ENCODE measurements around the gene CLCN3. TPM values are rescaled to one million over a fixed set of nuclear protein-coding genes. Genes with fewer than 3 reads are reported as not detected.
A peak's percentile ranks its signal among the peaks of the same experiment; 100 is the strongest.

Gene CLCN3
- total and polyA plus RNA-seq, 9 of the 15 experiments (the other 6 are each of a cell fraction or from before 2014, with no cell fraction given): 12.7 to 60.6 (median 38.5) TPM

DNA sequence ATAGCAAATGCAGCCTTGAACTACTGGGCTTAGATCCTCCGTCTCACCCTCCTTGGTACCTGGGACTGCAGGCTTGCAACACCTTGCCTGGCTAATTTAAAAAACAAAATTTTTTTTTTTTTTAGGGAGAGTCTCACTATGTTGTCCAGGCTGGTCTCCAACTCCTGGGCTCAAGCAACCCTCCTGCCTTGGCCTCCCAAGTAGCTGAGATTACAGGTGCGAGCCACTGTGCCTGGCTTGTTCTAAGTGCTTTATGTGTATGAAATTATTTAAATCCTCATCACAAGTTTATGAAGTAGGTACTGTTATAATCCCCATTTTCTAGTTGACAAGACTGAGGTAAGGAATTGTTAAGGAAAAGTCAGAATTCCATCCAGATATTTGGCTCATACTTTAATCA lies 43.0 kb downstream of the CLCN3 start:
- TF ChIP-seq ZNF121 (CRISPR knock-in tag; conservative IDR thresholded peaks at IDR 0.05) (peak; percentile 70), ZNF41 (CRISPR knock-in tag; conservative IDR thresholded peaks at IDR 0.05) (no peak), BCOR (IDR thresholded peaks at IDR 0.05) (0 out of 2 replicates have a peak, but pooled peaks have one; percentile 22), KDM1A (IDR thresholded peaks at IDR 0.05) (0 out of 4 replicates have a peak, but pooled peaks of 1 of the 2 experiments have one; percentile 21), ZEB2 (IDR thresholded peaks at IDR 0.05) (no peak)
- TF ChIP-seq, protein P1, sequence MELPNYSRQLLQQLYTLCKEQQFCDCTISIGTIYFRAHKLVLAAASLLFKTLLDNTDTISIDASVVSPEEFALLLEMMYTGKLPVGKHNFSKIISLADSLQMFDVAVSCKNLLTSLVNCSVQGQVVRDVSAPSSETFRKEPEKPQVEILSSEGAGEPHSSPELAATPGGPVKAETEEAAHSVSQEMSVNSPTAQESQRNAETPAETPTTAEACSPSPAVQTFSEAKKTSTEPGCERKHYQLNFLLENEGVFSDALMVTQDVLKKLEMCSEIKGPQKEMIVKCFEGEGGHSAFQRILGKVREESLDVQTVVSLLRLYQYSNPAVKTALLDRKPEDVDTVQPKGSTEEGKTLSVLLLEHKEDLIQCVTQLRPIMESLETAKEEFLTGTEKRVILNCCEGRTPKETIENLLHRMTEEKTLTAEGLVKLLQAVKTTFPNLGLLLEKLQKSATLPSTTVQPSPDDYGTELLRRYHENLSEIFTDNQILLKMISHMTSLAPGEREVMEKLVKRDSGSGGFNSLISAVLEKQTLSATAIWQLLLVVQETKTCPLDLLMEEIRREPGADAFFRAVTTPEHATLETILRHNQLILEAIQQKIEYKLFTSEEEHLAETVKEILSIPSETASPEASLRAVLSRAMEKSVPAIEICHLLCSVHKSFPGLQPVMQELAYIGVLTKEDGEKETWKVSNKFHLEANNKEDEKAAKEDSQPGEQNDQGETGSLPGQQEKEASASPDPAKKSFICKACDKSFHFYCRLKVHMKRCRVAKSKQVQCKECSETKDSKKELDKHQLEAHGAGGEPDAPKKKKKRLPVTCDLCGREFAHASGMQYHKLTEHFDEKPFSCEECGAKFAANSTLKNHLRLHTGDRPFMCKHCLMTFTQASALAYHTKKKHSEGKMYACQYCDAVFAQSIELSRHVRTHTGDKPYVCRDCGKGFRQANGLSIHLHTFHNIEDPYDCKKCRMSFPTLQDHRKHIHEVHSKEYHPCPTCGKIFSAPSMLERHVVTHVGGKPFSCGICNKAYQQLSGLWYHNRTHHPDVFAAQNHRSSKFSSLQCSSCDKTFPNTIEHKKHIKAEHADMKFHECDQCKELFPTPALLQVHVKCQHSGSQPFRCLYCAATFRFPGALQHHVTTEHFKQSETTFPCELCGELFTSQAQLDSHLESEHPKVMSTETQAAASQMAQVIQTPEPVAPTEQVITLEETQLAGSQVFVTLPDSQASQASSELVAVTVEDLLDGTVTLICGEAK (IDR thresholded peaks at IDR 0.05): no peak
- TF ChIP-seq, protein P1 (CRISPR knock-in tag; IDR thresholded peaks at IDR 0.05): no peak
- WGBS (ENCODE audit: insufficient coverage, low coverage, missing lambda C conversion rate): 93% methylated on average over 2 of the region's 2 CpGs
- Histone ChIP-seq H3K9me1 (ENCODE audit: control insufficient read depth, insufficient read depth, low read length) (no peaks in the 10 kb centered on the region), H3K27me3 (ENCODE audit: control insufficient read depth in 2 of 2, insufficient read depth in 2 of 2, low read length in 2 of 2) (no peaks in the 10 kb centered on the region), H3K27ac (ENCODE audit: extremely low read depth, low read depth, low read length) (no peak overlapping the region; the same call in 1 of the 3 replicates), H3K9me3 (replicated peaks; ENCODE audit: control insufficient read depth, insufficient read depth, low read depth, low read length) (peaks cover 7% of the 10 kb centered on the region), H3K79me2 (ENCODE audit: control insufficient read depth, insufficient read depth, low read length) (peaks cover 92% of the 10 kb centered on the region), H3K9ac (ENCODE audit: insufficient read depth in 1 of 2, low read depth in 2 of 2, low read length in 2 of 2) (no peak overlapping the region), H4K20me1 (replicated peaks; ENCODE audit: control insufficient read depth, insufficient read depth, low read length) (no peaks in the 10 kb centered on the region), H2AFZ (ENCODE audit: low read depth, low read length) (no peak overlapping the region), H3K36me3 (ENCODE audit: control insufficient read depth, insufficient read depth, low read length) (peaks cover 15% of the 10 kb centered on the region), H3K4me3 (no peak overlapping the region), H3K4me2 (ENCODE audit: insufficient read depth, low read length) (peak overlapping the region; percentile 22; the same call in 1 of the 2 replicates), H3K4me1 (replicated peaks in 1 of 2; ENCODE audit: control insufficient read depth in 2 of 2, insufficient read depth in 2 of 2, low read length in 2 of 2) (peaks cover 0 to 10% of the 10 kb centered on the region in 2 experiments; a peak in 3 of 5 replicates)
- no TSS peak for BruUV-seq (replicated peaks)
- no peak for FAIRE-seq
- no peak for DNase-seq (ENCODE audit: extremely low read depth in 1 of 4, low spot score in 3 of 4)
- in situ Hi-C loops (cut with MboI): no loop called here
- ATAC-seq: no peak; the same call in 2 of the 3 replicates
- CTCF ChIA-PET (ENCODE audit: low intra/inter-chr PET ratio): no interaction called here
- POLR2A ChIA-PET: interaction anchor here (1.3 kb wide), 1 partner anchor 14 kb away, joined by 3 read pairs; no protein-coding TSS in a partner anchor
- intact Hi-C loops (cut with micrococcal nuclease): loop anchor here (5.0 kb wide), 1 partner anchor 94 kb away; the partner anchor contains the start of gene HPF1

Measured in K562 (cell line).